ENCODE measurements around the gene CCDC186. TPM values are rescaled to one million over a fixed set of nuclear protein-coding genes. Genes with fewer than 3 reads are reported as not detected.

CCDC186 gene
- total RNA-seq, 1 experiment from 2014 or later, result 5.7 TPM

DNA sequence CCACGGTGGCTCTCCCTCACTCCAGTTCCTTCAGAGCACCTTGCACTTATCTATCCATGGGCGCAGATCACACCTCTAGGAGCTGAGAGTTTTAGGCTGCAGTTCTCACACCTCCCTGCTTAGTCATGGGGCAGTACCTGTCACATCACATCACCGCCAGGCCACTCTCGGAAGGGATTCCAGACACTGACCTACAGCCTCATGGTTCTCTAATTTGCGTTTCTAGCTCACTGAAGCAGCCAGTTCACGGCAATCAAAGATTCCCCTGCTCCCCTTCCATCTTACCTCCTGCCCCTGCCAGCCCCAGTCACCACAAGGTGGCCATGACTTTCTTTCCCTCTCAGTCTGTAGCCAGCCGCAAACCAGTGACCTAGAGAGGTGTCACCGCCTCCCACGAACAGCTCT is 96.2 kb downstream of the CCDC186 start:
- H3K4me2 ChIP-seq (ENCODE audit: low read length), result no peak overlapping the region
- DNase-seq (no peak), ATAC-seq (no peak)
- H2AFZ ChIP-seq (ENCODE audit: low read length), result no peak overlapping the region
- no peak overlapping the region for H3K9ac ChIP-seq (ENCODE audit: low read length)
- ChIA-PET CTCF (no interaction called here), POLR2A (ENCODE audit: unreplicated experiment) (no interaction called here)
- TF ChIP-seq CTCF (conservative IDR thresholded peaks at IDR 0.05; ENCODE audit: low read depth, low read length), result no peak
- no peaks in the 10 kb centered on the region for H3K9me3 ChIP-seq (ENCODE audit: low read length)
- no peaks in the 10 kb centered on the region for H3K36me3 ChIP-seq (ENCODE audit: low read depth, low read length)
- H3K79me2 ChIP-seq (ENCODE audit: low read length), result no peaks in the 10 kb centered on the region
- H3F3A ChIP-seq (ENCODE audit: low read length, unreplicated experiment), result no peaks in the 10 kb centered on the region
- H4K20me1 ChIP-seq (ENCODE audit: low read length), result no peaks in the 10 kb centered on the region
- H3K27me3 ChIP-seq (ENCODE audit: low read length), result no peaks in the 10 kb centered on the region
- no peak overlapping the region for H3K27ac ChIP-seq (ENCODE audit: low read length)
- peaks cover 15% of the 10 kb centered on the region for H3K4me1 ChIP-seq (ENCODE audit: insufficient read depth, low read length)
- H3K9me2 ChIP-seq (replicated peaks; ENCODE audit: low read length), result no peaks in the 10 kb centered on the region
- BruUV-seq (replicated peaks), result no TSS peak
- no peak overlapping the region for H3K4me3 ChIP-seq (ENCODE audit: low read length)
- intact Hi-C loops (cut with micrococcal nuclease), result no loop called here

DNA sequence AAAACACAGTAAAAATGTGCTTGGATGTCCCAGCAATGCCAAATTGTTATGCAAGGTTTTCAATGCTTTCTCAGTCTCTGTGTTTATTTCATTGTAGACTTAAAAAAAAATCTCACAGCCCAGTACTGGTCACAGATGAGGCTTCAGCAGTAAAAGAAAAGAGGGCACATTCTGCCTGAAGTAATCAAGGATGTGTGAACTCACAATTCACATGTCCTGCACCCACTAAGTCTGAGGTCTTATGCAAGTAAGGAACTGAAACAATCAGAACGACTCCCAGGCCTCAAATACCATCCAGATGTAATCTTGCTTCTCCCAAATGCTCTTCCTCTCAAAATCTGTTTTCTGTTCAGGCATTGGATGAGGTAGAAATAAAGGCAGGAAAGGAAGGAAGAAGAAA is 96.7 kb downstream of the CCDC186 start:
- H3K9ac ChIP-seq (ENCODE audit: low read length), result no peak overlapping the region
- no TSS peak for BruUV-seq (replicated peaks)
- H3K27ac ChIP-seq (ENCODE audit: low read length), result no peak overlapping the region
- H3K9me3 ChIP-seq (ENCODE audit: low read length), result no peaks in the 10 kb centered on the region
- H3K79me2 ChIP-seq (ENCODE audit: low read length), result no peaks in the 10 kb centered on the region
- no peak overlapping the region for H3K4me3 ChIP-seq (ENCODE audit: low read length)
- H4K20me1 ChIP-seq (ENCODE audit: low read length), result no peaks in the 10 kb centered on the region
- H3K9me2 ChIP-seq (replicated peaks; ENCODE audit: low read length), result no peaks in the 10 kb centered on the region
- no peaks in the 10 kb centered on the region for H3K36me3 ChIP-seq (ENCODE audit: low read depth, low read length)
- no peak overlapping the region for H2AFZ ChIP-seq (ENCODE audit: low read length)
- intact Hi-C loops (cut with micrococcal nuclease), result no loop called here
- no peaks in the 10 kb centered on the region for H3K27me3 ChIP-seq (ENCODE audit: low read length)
- ChIA-PET POLR2A (ENCODE audit: unreplicated experiment) (no interaction called here), CTCF (no interaction called here)
- peaks cover 11% of the 10 kb centered on the region for H3K4me1 ChIP-seq (ENCODE audit: insufficient read depth, low read length)
- TF ChIP-seq EZH2phosphoT487 (IDR thresholded peaks at IDR 0.05; ENCODE audit: borderline replicate concordance, low read length) (no peak), CTCF (conservative IDR thresholded peaks at IDR 0.05; ENCODE audit: low read depth, low read length) (no peak), EZH2 (IDR thresholded peaks at IDR 0.05; ENCODE audit: low read length, unreplicated experiment) (no peak)
- no peaks in the 10 kb centered on the region for H3F3A ChIP-seq (ENCODE audit: low read length, unreplicated experiment)
- H3K4me2 ChIP-seq (ENCODE audit: low read length), result no peak overlapping the region
- no peak for DNase-seq
- ATAC-seq, result no peak

GRCh38 chr10:114075093-114075492 is 98.9 kb downstream of the CCDC186 start:
- H2AFZ ChIP-seq (ENCODE audit: low read length), result no peak overlapping the region
- no peak overlapping the region for H3K4me2 ChIP-seq (ENCODE audit: low read length)
- no peaks in the 10 kb centered on the region for H3K9me2 ChIP-seq (replicated peaks; ENCODE audit: low read length)
- H3K27me3 ChIP-seq (ENCODE audit: low read length), result no peaks in the 10 kb centered on the region
- ChIA-PET POLR2A (ENCODE audit: unreplicated experiment) (no interaction called here), CTCF (no interaction called here)
- H3K79me2 ChIP-seq (ENCODE audit: low read length), result no peaks in the 10 kb centered on the region
- H3F3A ChIP-seq (ENCODE audit: low read length, unreplicated experiment), result no peaks in the 10 kb centered on the region
- intact Hi-C loops (cut with micrococcal nuclease), result no loop called here
- TF ChIP-seq CTCF (conservative IDR thresholded peaks at IDR 0.05; ENCODE audit: low read depth, low read length), result no peak
- no peak for TF ChIP-seq EZH2phosphoT487 (IDR thresholded peaks at IDR 0.05; ENCODE audit: borderline replicate concordance, low read length)
- TF ChIP-seq EZH2 (IDR thresholded peaks at IDR 0.05; ENCODE audit: low read length, unreplicated experiment), result no peak
- no peak overlapping the region for H3K4me3 ChIP-seq (ENCODE audit: low read length)
- no peak overlapping the region for H3K27ac ChIP-seq (ENCODE audit: low read length)
- H4K20me1 ChIP-seq (ENCODE audit: low read length), result no peaks in the 10 kb centered on the region
- no peaks in the 10 kb centered on the region for H3K36me3 ChIP-seq (ENCODE audit: low read depth, low read length)
- no TSS peak for BruUV-seq (replicated peaks)
- H3K4me1 ChIP-seq (ENCODE audit: insufficient read depth, low read length), result no peaks in the 10 kb centered on the region
- DNase-seq, result no peak
- no peak overlapping the region for H3K9ac ChIP-seq (ENCODE audit: low read length)
- ATAC-seq, result no peak
- no peaks in the 10 kb centered on the region for H3K9me3 ChIP-seq (ENCODE audit: low read length)

Measured in PC-3 (cell line).